C4-2B (cell line): ENCODE data around the gene TET3.

Source experiments
- CTCF ChIP-seq: fragments of 450-650 bp; conservative IDR thresholded peaks from 2 replicates; pipeline ENCODE4 v1.5.1; 2017; ENCODE audit warnings: mild to moderate bottlenecking
- ZFX ChIP-seq: fragments of 450-650 bp; IDR thresholded peaks from 2 replicates; pipeline ENCODE4 v1.6.1; 2017

GRCh38 chr2:73987948-73988700, 3.4 kb downstream of the TET3 start:
- TF ChIP-seq CTCF: no peak
- no peak for TF ChIP-seq ZFX
